MM.1S (cell line): ENCODE results near the gene EVI5.

Source experiments
- CTCF ChIP-seq: fragments of 300-600 bp; sonication (generic); IDR thresholded peaks from 2 replicates; pipeline ENCODE4 v1.5.1; 2016; ENCODE audit warnings: antibody characterized with exemption, low read length, mixed read lengths
- EZH2 ChIP-seq: fragments of 300-600 bp; sonication (generic); optimal IDR thresholded peaks from 2 replicates; pipeline ENCODE3; 2017; ENCODE audit warnings: low read depth, mild to moderate bottlenecking, antibody characterized with exemption, low read length, mixed read lengths
- EZH2phosphoT487 ChIP-seq: fragments of 300-600 bp; sonication (generic); IDR thresholded peaks from 2 replicates; pipeline ENCODE4 v1.6.1; 2018; ENCODE audit warnings: antibody characterized with exemption, low read length

GRCh38 chr1:92764116-92764515 lies 20.8 kb downstream of the EVI5 start:
- TF ChIP-seq CTCF (no peak), EZH2 (no peak), EZH2phosphoT487 (no peak)
